ENCODE data around the gene IFT122.

The IFT122 gene

DNA sequence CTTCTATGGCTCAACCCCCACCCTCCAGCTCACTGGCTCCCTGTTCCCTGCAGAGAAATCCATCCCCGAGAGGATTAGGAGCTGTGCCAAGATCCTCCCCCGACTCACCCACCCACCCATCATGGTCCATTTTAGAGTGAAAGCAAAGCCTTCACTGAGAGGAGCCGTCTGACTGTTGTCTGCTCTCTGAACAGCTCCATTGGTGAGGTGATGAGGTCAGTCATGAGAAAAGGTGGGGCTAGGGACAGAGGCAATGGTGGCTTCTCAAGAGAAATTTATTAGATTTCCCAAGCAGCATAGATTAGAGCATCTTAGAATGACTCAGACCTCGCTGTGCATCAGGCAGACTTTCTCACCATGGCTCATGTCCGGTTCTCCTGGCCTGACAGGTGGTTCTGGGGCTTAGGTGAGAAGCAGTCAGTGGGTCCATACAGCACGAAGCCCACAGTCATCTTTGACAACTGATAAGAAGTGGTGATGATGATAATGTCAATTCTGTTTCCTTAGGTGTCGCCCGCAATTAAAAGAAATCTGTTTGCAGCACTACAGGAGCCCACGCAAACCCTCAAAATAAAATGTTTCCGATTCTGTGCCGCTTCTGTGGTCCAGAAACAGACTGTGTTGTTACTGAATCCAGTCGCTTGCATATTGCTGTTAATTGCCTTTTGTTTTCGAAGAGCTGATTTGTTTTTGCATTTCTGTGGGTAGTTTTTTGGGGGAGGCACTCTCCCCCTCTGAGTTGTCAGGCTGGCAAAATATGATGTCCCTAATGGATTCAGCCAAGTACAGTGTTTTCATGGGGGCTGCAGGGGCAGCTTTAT, 63.7 kb downstream of the IFT122 start:
- Histone ChIP-seq H3K9me3 (ENCODE audit: severe bottlenecking) (no peaks in the 10 kb centered on the region), H3K4me3 (ENCODE audit: severe bottlenecking) (no peak overlapping the region), H3K36me3 (ENCODE audit: low read depth) (no peaks in the 10 kb centered on the region), H3K27me3 (ENCODE audit: insufficient read depth, poor library complexity, severe bottlenecking) (no peaks in the 10 kb centered on the region), H3K4me1 (ENCODE audit: insufficient read depth, poor library complexity, severe bottlenecking) (no peaks in the 10 kb centered on the region), H3K27ac (ENCODE audit: poor library complexity, severe bottlenecking) (no peak overlapping the region)
- DNase-seq (ENCODE audit: low spot score) (no peak), ATAC-seq (ENCODE audit: low read depth) (peak; percentile 69)
- TF ChIP-seq, protein P1, sequence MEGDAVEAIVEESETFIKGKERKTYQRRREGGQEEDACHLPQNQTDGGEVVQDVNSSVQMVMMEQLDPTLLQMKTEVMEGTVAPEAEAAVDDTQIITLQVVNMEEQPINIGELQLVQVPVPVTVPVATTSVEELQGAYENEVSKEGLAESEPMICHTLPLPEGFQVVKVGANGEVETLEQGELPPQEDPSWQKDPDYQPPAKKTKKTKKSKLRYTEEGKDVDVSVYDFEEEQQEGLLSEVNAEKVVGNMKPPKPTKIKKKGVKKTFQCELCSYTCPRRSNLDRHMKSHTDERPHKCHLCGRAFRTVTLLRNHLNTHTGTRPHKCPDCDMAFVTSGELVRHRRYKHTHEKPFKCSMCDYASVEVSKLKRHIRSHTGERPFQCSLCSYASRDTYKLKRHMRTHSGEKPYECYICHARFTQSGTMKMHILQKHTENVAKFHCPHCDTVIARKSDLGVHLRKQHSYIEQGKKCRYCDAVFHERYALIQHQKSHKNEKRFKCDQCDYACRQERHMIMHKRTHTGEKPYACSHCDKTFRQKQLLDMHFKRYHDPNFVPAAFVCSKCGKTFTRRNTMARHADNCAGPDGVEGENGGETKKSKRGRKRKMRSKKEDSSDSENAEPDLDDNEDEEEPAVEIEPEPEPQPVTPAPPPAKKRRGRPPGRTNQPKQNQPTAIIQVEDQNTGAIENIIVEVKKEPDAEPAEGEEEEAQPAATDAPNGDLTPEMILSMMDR (IDR thresholded peaks at IDR 0.05; ENCODE audit: poor library complexity, severe bottlenecking): no peak

DNA sequence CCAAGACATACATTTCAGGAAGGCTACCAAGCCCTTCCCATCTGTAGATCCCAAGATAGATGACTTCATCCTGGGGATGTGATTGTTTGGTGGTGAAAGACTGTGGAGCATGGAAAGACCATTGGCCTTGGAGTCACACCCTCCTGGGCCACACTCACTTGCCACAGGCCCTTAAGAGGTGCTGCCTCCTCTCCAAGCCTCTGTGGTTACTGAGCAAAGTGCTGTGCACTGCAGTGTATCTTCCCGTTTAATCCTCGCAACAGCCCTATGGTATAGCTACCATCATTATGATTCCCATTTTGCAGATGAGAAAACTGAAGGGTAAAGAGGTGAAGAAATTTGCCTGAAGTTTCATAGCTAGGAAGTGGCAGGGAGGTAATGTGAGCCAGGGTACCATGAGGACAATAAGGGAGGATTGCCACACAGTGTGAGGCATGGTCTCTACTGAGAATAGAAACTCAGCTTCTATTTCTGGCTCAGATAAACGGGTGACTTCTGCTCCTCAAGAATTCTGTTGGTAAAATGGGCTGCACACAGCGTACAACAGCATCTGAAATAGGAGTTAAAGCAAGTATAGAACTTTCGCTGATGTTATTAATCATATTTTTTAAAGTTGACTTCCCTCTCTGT, 64.6 kb downstream of the IFT122 start:
- Histone ChIP-seq H3K36me3 (ENCODE audit: low read depth) (no peaks in the 10 kb centered on the region), H3K27ac (ENCODE audit: poor library complexity, severe bottlenecking) (no peak overlapping the region), H3K4me1 (ENCODE audit: insufficient read depth, poor library complexity, severe bottlenecking) (no peaks in the 10 kb centered on the region), H3K27me3 (ENCODE audit: insufficient read depth, poor library complexity, severe bottlenecking) (no peaks in the 10 kb centered on the region), H3K4me3 (ENCODE audit: severe bottlenecking) (no peak overlapping the region), H3K9me3 (ENCODE audit: severe bottlenecking) (no peaks in the 10 kb centered on the region)
- no peak for DNase-seq (ENCODE audit: low spot score)
- no peak; the same call in 2 of the 3 replicates for ATAC-seq (ENCODE audit: low read depth)
- TF ChIP-seq, protein P1 (IDR thresholded peaks at IDR 0.05; ENCODE audit: poor library complexity, severe bottlenecking): no peak

DNA sequence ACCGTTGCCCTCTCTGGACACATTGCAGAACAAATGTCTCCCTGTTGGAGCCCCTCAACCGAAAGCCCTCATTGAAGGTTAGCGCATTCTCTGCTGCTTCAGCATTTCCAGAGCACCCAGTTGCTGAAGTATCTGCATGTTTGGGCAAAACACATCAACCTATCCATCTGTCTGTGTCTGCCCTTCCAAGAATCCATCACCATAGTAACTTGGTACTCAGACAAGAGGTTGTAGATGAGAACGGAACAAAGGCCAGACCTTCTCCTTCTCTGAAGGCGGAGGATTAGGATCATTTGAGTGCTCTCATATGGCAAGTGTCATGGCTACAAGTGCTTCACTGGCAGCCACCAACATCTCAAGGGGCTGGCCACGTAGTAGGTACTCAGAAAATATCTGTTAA, 65.3 kb downstream of the IFT122 start:
- TF ChIP-seq, protein P1 (IDR thresholded peaks at IDR 0.05; ENCODE audit: poor library complexity, severe bottlenecking): no peak
- no peak overlapping the region for H3K4me3 ChIP-seq (ENCODE audit: severe bottlenecking)
- H3K9me3 ChIP-seq (ENCODE audit: severe bottlenecking): no peaks in the 10 kb centered on the region
- no peak for DNase-seq (ENCODE audit: low spot score)
- H3K4me1 ChIP-seq (ENCODE audit: insufficient read depth, poor library complexity, severe bottlenecking): no peaks in the 10 kb centered on the region
- no peaks in the 10 kb centered on the region for H3K27me3 ChIP-seq (ENCODE audit: insufficient read depth, poor library complexity, severe bottlenecking)
- no peak overlapping the region for H3K27ac ChIP-seq (ENCODE audit: poor library complexity, severe bottlenecking)
- ATAC-seq (ENCODE audit: low read depth): no peak
- H3K36me3 ChIP-seq (ENCODE audit: low read depth): no peaks in the 10 kb centered on the region

DNA sequence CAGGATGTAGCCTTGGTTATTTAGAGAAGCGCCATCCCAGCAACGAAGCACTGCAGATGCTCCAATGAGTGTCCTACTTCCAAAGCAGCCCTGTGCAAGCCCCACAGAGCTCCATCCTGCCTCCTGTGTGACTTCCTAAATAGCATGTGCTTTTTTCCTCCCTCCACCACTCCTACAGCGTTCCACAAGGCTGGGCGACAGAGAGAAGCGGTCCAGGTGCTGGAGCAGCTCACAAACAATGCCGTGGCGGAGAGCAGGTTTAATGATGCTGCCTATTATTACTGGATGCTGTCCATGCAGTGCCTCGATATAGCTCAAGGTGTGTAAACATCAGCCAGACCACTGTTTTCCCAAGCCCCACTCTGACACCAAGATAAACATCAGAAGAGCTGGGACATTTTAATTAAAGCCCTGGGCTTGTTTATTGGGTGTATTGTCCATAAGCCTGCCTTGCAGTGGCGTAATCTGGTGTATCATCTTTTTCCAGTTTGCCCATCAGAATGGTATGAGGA, 66.3 kb downstream of the IFT122 start:
- Histone ChIP-seq H3K4me1 (ENCODE audit: insufficient read depth, poor library complexity, severe bottlenecking) (no peaks in the 10 kb centered on the region), H3K27me3 (ENCODE audit: insufficient read depth, poor library complexity, severe bottlenecking) (no peaks in the 10 kb centered on the region), H3K27ac (ENCODE audit: poor library complexity, severe bottlenecking) (no peak overlapping the region), H3K4me3 (ENCODE audit: severe bottlenecking) (no peak overlapping the region), H3K9me3 (ENCODE audit: severe bottlenecking) (no peaks in the 10 kb centered on the region), H3K36me3 (ENCODE audit: low read depth) (no peaks in the 10 kb centered on the region)
- DNase-seq (ENCODE audit: low spot score): no peak
- no peak for ATAC-seq (ENCODE audit: low read depth)
- TF ChIP-seq, protein P1 (IDR thresholded peaks at IDR 0.05; ENCODE audit: poor library complexity, severe bottlenecking): no peak

Measured in RWPE2 (cell line).